Fibroblast of pulmonary artery (primary cell): ENCODE data around the gene CAPN5.

ENCODE experiments used
- DNase-seq: peaks from one replicate; pipeline ENCODE4 v3.0.0-alpha.2; 2010; ENCODE audit warnings: low read depth
- H3K4me3 ChIP-seq: replicated peaks from 2 replicates; pipeline ENCODE4 v1.5.1; 2011; ENCODE audit warnings: low read depth, mild to moderate bottlenecking, control low read depth, low read length, moderate library complexity
- CTCF ChIP-seq: IDR thresholded peaks from 2 replicates; pipeline ENCODE4 v1.5.1; 2011; ENCODE audit warnings: mild to moderate bottlenecking, control low read depth, low read length, inconsistent platforms; ENCODE audit errors: missing control alignments

Gene CAPN5

GRCh38 chr11:77051511-77051910 is 15.3 kb upstream of the CAPN5 start:
- DNase-seq = peak; percentile 58
- no peak for TF ChIP-seq CTCF

GRCh38 chr11:77052518-77052917 is 14.3 kb upstream of the CAPN5 start:
- no peak overlapping the region for H3K4me3 ChIP-seq
- TF ChIP-seq CTCF = no peak
- DNase-seq = no peak

More at GRCh38 chr11:77051511-77051910, 15.3 kb upstream of the CAPN5 start:
- no peak overlapping the region for H3K4me3 ChIP-seq

- no peak overlapping the region for H3K4me3 ChIP-seq
- no peak for DNase-seq
- TF ChIP-seq CTCF = no peak
Observed at GRCh38 chr11:77053217-77054015, 13.4 kb upstream of the CAPN5 start.

- no peak overlapping the region for H3K4me3 ChIP-seq
- no peak for TF ChIP-seq CTCF
- DNase-seq = no peak
Observed at GRCh38 chr11:77054084-77054483, 12.7 kb upstream of the CAPN5 start.

- no peak for DNase-seq
- no peak for TF ChIP-seq CTCF
- H3K4me3 ChIP-seq = no peak overlapping the region
Observed at GRCh38 chr11:77055101-77055561, 11.6 kb upstream of the CAPN5 start.

GRCh38 chr11:77055913-77056312 is 10.9 kb upstream of the CAPN5 start:
- no peak for DNase-seq
- no peak overlapping the region for H3K4me3 ChIP-seq

More at GRCh38 chr11:77055913-77056312, 10.9 kb upstream of the CAPN5 start:
- no peak for TF ChIP-seq CTCF
